Bronchial epithelial cell (primary cell): ENCODE results near the gene PRICKLE1. TPM values are rescaled to one million over a fixed set of nuclear protein-coding genes. Genes with fewer than 3 reads are reported as not detected.

Source experiments
- DNase-seq: peaks from one replicate; pipeline ENCODE4 v3.0.0-alpha.2; 2010; ENCODE audit warnings: low read depth
- FAIRE-seq: peaks from 2 replicates; lab custom pipeline; 2011; peaks lifted over from hg19 to GRCh38; lab: Jason Lieb, UNC
- H3K27me3 ChIP-seq: 2 replicates; pipeline ENCODE4 v1.5.1; 2011; ENCODE audit warnings: low read length; ENCODE audit not compliant: control insufficient read depth, insufficient read depth
- H3K36me3 ChIP-seq: 2 replicates; pipeline ENCODE4 v1.5.1; 2011; ENCODE audit warnings: low read length; ENCODE audit not compliant: control insufficient read depth, insufficient read depth
- H3K4me3 ChIP-seq: 2 replicates; pipeline ENCODE4 v1.5.1; 2011; ENCODE audit warnings: mild to moderate bottlenecking, low read depth, low read length, control low read depth
- total RNA-seq: library from RNA; depleted of rRNA; stranded (reverse); fragments of >200 nt; gene quantifications from 2 replicates; pipeline ENCODE4 v1.2.1, GENCODE V29; 2014
- TF ChIP-seq, protein P1 (sequence below): IDR thresholded peaks from 2 replicates; pipeline ENCODE4 v1.5.1; 2011; ENCODE audit warnings: mild to moderate bottlenecking, moderate library complexity, low read length, control low read depth, inconsistent platforms; ENCODE audit not compliant: insufficient read depth, severe bottlenecking

Gene PRICKLE1
- total RNA-seq, 1 donor from 2014 or later, result 1.1 TPM

DNA sequence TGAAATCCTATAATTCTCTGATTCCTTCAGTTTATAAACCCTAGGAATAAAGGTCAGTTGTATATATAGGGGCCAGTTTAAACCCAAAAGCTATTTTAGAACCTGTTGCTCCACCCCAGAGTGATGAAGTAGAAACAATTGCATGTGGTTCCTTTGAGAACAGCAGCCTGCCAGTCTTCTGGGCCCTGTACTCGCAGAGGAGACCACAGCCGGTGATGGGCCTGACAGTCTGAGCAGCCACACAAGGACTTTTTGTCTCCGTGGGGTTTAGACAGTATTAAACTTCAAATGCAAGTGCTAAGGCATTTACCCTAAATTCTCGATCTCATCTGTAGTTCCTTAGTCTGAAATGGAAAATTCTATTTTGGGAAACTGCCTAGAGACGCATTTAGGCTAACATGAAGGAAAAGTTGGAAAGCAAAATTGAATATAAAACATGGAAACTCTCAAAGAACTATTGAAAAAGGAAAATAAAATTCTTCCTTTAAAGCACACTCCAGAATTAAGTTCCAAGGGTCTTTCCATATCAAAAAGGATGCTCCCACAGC, 80.6 kb downstream of the PRICKLE1 start:
- Histone ChIP-seq H3K4me3 (no peak overlapping the region), H3K36me3 (no peaks in the 10 kb centered on the region), H3K27me3 (no peaks in the 10 kb centered on the region)
- FAIRE-seq (no peak), DNase-seq (no peak)
- TF ChIP-seq, protein P1, sequence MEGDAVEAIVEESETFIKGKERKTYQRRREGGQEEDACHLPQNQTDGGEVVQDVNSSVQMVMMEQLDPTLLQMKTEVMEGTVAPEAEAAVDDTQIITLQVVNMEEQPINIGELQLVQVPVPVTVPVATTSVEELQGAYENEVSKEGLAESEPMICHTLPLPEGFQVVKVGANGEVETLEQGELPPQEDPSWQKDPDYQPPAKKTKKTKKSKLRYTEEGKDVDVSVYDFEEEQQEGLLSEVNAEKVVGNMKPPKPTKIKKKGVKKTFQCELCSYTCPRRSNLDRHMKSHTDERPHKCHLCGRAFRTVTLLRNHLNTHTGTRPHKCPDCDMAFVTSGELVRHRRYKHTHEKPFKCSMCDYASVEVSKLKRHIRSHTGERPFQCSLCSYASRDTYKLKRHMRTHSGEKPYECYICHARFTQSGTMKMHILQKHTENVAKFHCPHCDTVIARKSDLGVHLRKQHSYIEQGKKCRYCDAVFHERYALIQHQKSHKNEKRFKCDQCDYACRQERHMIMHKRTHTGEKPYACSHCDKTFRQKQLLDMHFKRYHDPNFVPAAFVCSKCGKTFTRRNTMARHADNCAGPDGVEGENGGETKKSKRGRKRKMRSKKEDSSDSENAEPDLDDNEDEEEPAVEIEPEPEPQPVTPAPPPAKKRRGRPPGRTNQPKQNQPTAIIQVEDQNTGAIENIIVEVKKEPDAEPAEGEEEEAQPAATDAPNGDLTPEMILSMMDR, result no peak

DNA sequence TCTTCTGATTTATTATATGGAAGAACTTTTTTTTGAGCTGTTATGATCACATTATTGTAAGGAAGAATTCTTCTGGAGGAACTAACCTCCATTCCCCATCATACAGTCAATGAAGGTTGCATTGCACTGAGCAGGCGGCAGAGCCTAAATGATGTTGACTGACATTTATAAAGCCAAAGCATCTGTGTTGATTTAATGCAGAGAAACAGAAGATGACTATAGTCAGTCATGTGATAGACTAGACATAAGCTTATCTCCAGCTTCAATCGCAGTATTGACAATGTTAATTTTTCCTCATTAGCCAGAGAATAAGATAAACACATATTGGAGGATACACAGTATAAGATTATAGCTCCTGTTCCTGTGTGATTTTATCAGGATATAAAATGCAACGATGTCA, 82.0 kb downstream of the PRICKLE1 start:
- Histone ChIP-seq H3K36me3 (no peaks in the 10 kb centered on the region), H3K4me3 (no peak overlapping the region), H3K27me3 (no peaks in the 10 kb centered on the region)
- TF ChIP-seq, protein P1, result no peak
- FAIRE-seq (no peak), DNase-seq (no peak)

DNA sequence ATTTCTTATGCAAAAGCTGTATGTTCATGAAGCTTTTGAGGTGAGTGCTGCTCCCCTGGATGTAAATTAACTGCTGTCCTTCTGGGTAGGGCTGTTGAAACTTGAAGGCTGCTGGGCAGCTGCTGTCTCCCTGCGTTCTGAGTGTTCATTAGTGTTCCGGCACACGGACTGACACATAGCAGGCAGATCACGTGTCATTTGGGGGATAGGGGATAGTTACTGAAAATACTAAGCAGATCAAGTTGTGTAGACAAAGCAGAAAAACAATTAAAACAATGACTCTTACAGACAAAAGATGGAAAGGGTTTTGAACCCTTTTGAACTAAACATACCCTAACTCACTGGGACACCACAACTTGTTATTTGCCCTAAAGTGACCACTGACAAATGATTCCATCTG, 82.5 kb downstream of the PRICKLE1 start:
- no peaks in the 10 kb centered on the region for H3K36me3 ChIP-seq
- H3K27me3 ChIP-seq, result no peaks in the 10 kb centered on the region
- DNase-seq (no peak), FAIRE-seq (no peak)
- no peak overlapping the region for H3K4me3 ChIP-seq
- TF ChIP-seq, protein P1, result no peak

DNA sequence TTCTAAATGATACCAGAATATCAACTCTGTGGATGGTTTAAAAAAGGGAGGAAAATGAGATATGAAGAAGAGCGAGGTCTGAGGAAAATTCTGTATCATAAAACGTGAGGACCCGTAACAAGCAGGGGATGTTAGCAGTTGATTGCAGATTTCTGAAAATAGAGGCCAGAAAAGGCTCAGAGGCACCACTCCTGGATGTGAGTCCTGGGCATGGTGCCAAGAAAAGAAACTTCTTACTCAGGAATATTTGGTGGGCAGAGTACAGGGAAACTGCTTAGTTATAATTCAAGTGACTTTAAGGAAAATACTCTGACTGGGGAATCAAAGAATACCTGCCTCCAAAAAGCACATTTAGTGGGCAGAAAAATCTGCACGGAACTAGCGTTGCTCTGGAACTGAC, 85.5 kb downstream of the PRICKLE1 start:
- TF ChIP-seq, protein P1, result no peak
- FAIRE-seq, result no peak
- DNase-seq, result no peak
- Histone ChIP-seq H3K27me3 (no peaks in the 10 kb centered on the region), H3K4me3 (no peak overlapping the region), H3K36me3 (no peaks in the 10 kb centered on the region)

DNA sequence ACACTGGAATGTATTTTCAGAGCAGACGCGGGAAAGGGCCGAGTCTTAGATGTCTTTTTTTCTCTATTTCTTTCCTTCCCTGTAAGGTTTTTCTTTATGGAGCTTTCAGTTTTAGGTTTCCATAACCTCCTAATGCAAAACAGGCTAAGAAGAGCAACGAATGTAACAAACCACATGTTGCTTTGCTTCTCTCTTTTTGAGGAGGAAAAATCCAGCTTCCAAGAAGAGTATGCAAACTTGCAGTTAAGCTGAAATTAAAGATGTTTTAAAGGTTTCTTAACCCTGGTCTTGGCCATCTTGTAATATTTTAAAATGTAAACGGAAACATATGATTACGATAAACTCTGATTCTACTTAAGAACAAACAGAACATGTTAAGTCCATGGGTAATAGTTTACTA, 86.9 kb downstream of the PRICKLE1 start:
- Histone ChIP-seq H3K36me3 (no peaks in the 10 kb centered on the region), H3K4me3 (no peak overlapping the region), H3K27me3 (no peaks in the 10 kb centered on the region)
- FAIRE-seq (no peak), DNase-seq (no peak)
- TF ChIP-seq, protein P1, result no peak
